ENCODE results near the gene STPG2.
"Not testable (repeated sequence)": the region's sequence is repeated elsewhere in the genome, so short reads cannot be mapped to it uniquely, and the experiment has no call there.

Gene STPG2

GRCh38 chr4:97558204-97558778, 585.0 kb downstream of the STPG2 start:
- no peak for DNase-seq (ENCODE audit: extremely low spot score)
- ChIA-PET POLR2A (no interaction called here), CTCF (no interaction called here)
- TF ChIP-seq SP1 (IDR thresholded peaks at IDR 0.05) = no peak
- no peak for TF ChIP-seq ELF4 (IDR thresholded peaks at IDR 0.05)
- no peak for TF ChIP-seq ZNF384 (IDR thresholded peaks at IDR 0.05)
- no peak for TF ChIP-seq LEF1 (IDR thresholded peaks at IDR 0.05; ENCODE audit: borderline replicate concordance)
- no peak for TF ChIP-seq SUZ12 (IDR thresholded peaks at IDR 0.05)
- no peak for TF ChIP-seq FOXA1 (IDR thresholded peaks at IDR 0.05)
- no peak for TF ChIP-seq BHLHE40 (IDR thresholded peaks at IDR 0.05; ENCODE audit: borderline replicate concordance)
- no peak for TF ChIP-seq NFRKB (IDR thresholded peaks at IDR 0.05)
- TF ChIP-seq L3MBTL2 (conservative IDR thresholded peaks at IDR 0.05) = no peak
- no peak for TF ChIP-seq HDGF (IDR thresholded peaks at IDR 0.05; ENCODE audit: borderline replicate concordance)
- TF ChIP-seq TARDBP (IDR thresholded peaks at IDR 0.05) = no peak
- no peak for TF ChIP-seq ARNT (IDR thresholded peaks at IDR 0.05)
- TF ChIP-seq CTBP1 (IDR thresholded peaks at IDR 0.05; ENCODE audit: borderline replicate concordance) = no peak
- TF ChIP-seq PKNOX1 (IDR thresholded peaks at IDR 0.05) = no peak

GRCh38 chr4:97550637-97551036, 592.6 kb downstream of the STPG2 start:
- POLR2A ChIA-PET; DNase-seq (ENCODE audit: extremely low spot score): not testable (repeated sequence)

GRCh38 chr4:97548943-97549583, 594.2 kb downstream of the STPG2 start:
- TF ChIP-seq ZNF384 (IDR thresholded peaks at IDR 0.05) (no peak), NFRKB (IDR thresholded peaks at IDR 0.05) (no peak), L3MBTL2 (conservative IDR thresholded peaks at IDR 0.05) (no peak), BHLHE40 (IDR thresholded peaks at IDR 0.05; ENCODE audit: borderline replicate concordance) (no peak), FOXK2 (IDR thresholded peaks at IDR 0.05) (no peak), LEF1 (IDR thresholded peaks at IDR 0.05; ENCODE audit: borderline replicate concordance) (no peak), SP1 (IDR thresholded peaks at IDR 0.05) (no peak), TARDBP (IDR thresholded peaks at IDR 0.05) (no peak), FOXA1 (IDR thresholded peaks at IDR 0.05) (no peak), SUZ12 (IDR thresholded peaks at IDR 0.05) (no peak)
- ChIA-PET CTCF (no interaction called here), POLR2A (no interaction called here)
- DNase-seq (ENCODE audit: extremely low spot score) = no peak

More at GRCh38 chr4:97550637-97551036, 592.6 kb downstream of the STPG2 start:
- CTCF ChIA-PET = not testable (repeated sequence)

- CTCF ChIA-PET = no interaction called here
- TF ChIP-seq LEF1 (IDR thresholded peaks at IDR 0.05; ENCODE audit: borderline replicate concordance) (no peak), L3MBTL2 (conservative IDR thresholded peaks at IDR 0.05) (no peak), BHLHE40 (IDR thresholded peaks at IDR 0.05; ENCODE audit: borderline replicate concordance) (no peak), FOXM1 (IDR thresholded peaks at IDR 0.05; ENCODE audit: borderline replicate concordance) (no peak), ELF4 (IDR thresholded peaks at IDR 0.05) (no peak), ZNF384 (IDR thresholded peaks at IDR 0.05) (no peak), SUZ12 (IDR thresholded peaks at IDR 0.05) (no peak), FOXA1 (IDR thresholded peaks at IDR 0.05) (no peak)
- no peak for DNase-seq (ENCODE audit: extremely low spot score)
- POLR2A ChIA-PET = no interaction called here
Observed at GRCh38 chr4:97548186-97548585, 595.1 kb downstream of the STPG2 start.

GRCh38 chr4:97531351-97531750, 611.9 kb downstream of the STPG2 start:
- no peak for DNase-seq (ENCODE audit: extremely low spot score)
- ChIA-PET POLR2A (no interaction called here), CTCF (no interaction called here)
- TF ChIP-seq PKNOX1 (IDR thresholded peaks at IDR 0.05) (no peak), BHLHE40 (IDR thresholded peaks at IDR 0.05; ENCODE audit: borderline replicate concordance) (no peak), ELF4 (IDR thresholded peaks at IDR 0.05) (no peak), SUZ12 (IDR thresholded peaks at IDR 0.05) (no peak), SP1 (IDR thresholded peaks at IDR 0.05) (no peak)

- POLR2A ChIA-PET = no interaction called here
- TF ChIP-seq FOXK2 (IDR thresholded peaks at IDR 0.05) (no peak), SUZ12 (IDR thresholded peaks at IDR 0.05) (no peak), FOXM1 (IDR thresholded peaks at IDR 0.05; ENCODE audit: borderline replicate concordance) (no peak), ZNF384 (IDR thresholded peaks at IDR 0.05) (no peak), TARDBP (IDR thresholded peaks at IDR 0.05) (no peak), ARNT (IDR thresholded peaks at IDR 0.05) (no peak), L3MBTL2 (conservative IDR thresholded peaks at IDR 0.05) (no peak), NFRKB (IDR thresholded peaks at IDR 0.05) (no peak), BHLHE40 (IDR thresholded peaks at IDR 0.05; ENCODE audit: borderline replicate concordance) (no peak), SP1 (IDR thresholded peaks at IDR 0.05) (no peak), LEF1 (IDR thresholded peaks at IDR 0.05; ENCODE audit: borderline replicate concordance) (no peak), HDGF (IDR thresholded peaks at IDR 0.05; ENCODE audit: borderline replicate concordance) (no peak), FOXA1 (IDR thresholded peaks at IDR 0.05) (no peak), ELF4 (IDR thresholded peaks at IDR 0.05) (no peak), CTBP1 (IDR thresholded peaks at IDR 0.05; ENCODE audit: borderline replicate concordance) (no peak), PKNOX1 (IDR thresholded peaks at IDR 0.05) (no peak)
- CTCF ChIA-PET = no interaction called here
Observed at GRCh38 chr4:97530676-97531075, 612.6 kb downstream of the STPG2 start.

More at GRCh38 chr4:97530676-97531075, 612.6 kb downstream of the STPG2 start:
- DNase-seq (ENCODE audit: extremely low spot score) = no peak

Measured in HEK293T (cell line).